GM15510 (cell line): ENCODE measurements around the gene PCNX2.

ENCODE experiments used
- POLR2A ChIP-seq: IDR thresholded peaks from 3 replicates; pipeline ENCODE4 v1.6.1; 2011; ENCODE audit warnings: borderline replicate concordance; ENCODE audit not compliant: insufficient read length; ENCODE audit errors: extremely low read depth

PCNX2 gene

DNA sequence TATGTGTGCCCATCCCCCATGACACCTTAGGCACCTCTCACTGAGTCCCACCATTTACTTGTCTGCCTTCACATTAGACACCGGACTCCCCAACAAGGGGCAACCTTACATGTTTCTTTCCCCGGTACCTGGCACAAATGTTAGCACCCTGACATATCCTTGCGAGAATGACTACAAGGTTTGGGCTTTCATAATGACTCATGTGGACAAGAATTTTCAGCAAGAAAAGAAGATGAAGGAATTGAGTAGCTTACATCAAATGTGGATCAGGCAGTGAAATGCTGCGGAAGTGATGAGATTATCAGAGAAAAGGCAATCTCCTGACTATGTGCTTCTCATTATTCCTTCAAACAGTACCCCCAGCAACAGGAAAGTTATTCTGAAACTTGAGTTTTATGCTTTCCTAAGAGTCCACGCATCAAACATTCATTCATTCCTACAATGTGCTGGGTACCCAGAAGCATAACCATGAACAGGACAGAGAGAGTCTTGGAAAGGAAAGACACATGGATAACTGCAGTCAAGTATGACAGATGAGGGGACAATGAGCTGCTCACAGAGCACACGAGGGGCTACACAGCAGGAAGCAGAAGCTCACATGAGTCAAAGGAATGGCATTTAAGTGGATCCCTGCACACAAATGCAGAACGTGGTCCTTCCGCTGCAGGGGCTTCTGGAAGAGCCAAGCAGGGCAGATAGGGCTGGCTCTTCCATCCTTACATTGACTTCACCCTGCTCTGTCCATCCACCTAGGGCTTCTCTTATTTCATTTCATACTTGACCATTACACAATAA, 112.1 kb downstream of the PCNX2 start:
- no peak for TF ChIP-seq POLR2A

DNA sequence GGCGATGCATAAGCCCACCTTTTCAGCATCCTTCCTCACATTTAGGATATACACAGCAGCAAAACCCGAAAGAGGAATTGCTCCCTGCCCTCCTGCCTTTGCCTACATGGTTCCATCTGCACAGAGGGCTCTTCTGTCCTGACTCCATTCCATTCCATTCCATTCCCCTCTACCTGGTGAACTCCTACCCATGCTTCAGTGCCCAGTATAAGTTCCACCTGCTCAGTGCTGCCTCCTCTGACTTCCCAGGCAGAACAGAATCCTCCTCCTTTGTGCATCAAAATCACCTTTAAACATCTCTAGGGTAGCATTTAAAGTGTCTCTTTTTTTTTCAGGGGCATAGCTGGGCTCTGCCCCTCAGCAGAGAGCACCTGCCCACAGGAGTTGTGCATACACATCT, 112.9 kb downstream of the PCNX2 start:
- no peak for TF ChIP-seq POLR2A

DNA sequence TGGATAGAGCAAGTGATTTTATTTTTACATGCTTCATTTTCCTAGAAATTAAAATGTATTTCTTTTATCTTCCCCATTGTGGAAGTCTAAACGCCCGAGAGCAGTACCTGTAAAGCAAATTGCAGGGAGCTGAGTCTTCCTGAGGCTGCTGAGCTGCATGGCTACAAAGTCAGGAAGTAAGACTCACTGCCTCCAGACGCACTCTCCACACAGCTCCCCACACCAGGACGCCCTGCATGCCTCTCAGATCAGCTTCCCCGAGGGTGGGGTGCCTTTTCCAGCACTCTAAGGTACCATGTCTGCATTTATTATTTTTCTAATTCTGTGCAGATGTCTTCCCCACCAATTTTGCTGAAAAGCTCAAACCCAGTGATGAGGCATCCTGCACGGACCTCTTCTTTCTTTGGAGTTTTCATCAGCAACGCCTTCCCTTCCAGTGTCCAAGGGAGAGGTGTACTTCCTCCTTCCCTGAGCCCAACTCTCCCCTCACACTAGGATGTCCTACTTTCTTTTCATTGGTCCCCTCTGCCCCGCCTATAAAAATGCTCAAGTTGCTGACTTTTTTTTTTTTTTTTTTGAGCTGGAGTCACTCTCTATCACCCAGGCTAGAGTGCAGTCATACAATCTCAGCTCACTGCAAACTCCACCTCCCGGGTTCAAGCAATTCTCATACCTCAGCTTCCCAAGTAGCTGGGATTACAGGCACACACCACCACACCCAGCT, 114.7 kb downstream of the PCNX2 start:
- no peak for TF ChIP-seq POLR2A

DNA sequence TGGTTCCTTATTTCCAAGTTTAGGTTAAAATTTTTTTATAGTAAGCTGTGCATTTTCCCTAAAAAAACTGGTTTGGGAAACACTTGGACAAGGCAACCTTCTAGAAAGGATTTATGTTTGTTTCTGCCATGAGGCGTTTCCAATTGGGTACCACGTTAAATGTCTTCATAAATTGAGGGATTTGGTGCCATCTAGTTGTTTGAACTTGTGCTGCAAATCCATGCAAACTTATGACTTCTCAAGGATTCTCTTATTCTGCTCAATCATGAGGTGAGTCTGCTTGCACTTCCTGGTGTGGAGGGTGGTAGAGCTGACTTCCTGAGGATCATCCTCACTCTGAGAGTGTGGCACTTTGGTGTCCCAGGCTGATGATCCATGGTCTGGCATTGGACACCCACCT, 123.3 kb downstream of the PCNX2 start:
- no peak for TF ChIP-seq POLR2A

DNA sequence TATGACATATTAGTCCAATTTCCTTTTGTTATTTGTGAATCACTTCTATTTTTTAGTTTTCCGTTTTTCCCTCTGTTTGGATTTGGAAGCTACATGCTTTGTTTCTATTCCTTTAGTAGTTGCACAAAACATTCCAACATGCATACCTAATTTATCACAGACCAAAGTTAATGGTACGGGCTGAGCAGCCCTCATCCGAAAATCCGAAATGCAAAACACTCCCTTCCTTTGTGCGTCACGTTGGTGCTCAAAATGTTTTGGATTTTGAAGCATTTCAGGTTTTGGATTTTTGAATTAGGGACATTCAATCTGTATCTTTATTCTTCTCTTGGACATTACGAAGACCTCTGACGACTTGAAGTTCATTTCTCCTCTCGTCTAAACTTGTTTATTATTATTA, 124.8 kb downstream of the PCNX2 start:
- no peak for TF ChIP-seq POLR2A

DNA sequence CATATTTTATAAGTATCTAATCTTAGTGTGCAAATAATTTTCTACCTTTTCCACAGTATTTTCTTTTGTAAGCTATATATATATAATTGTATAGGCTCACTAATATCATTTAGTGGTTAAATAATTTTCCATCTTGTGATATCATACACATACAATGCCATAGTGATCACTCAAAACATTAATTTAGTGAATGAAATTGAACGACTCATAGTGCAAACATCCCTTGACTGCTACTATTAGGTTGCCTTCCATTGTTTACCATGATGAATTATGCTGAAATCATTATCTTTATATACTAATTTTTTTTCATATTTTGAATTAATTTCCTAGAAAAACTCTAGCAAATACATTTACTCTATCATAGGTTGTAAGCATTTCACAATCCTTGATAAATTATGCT, 127.1 kb downstream of the PCNX2 start:
- no peak for TF ChIP-seq POLR2A

DNA sequence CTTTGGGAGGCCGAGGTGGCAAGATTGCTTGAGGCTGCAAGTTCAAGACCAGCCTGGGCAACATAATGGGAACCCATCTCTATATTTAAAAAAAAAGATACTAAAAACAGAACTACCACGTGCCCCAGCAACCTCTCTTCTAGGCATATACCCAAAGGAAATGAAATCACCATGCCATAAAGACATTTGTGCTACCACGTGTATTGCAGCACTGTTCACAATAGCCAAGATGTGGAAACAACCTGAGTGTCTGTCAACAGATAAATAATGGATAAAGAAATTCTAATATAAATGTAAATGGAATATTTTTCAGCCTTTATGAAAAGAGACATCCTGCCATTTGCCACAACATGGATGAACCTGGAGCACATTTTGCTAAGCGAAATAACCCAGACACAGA, 128.6 kb downstream of the PCNX2 start:
- TF ChIP-seq POLR2A = no peak

DNA sequence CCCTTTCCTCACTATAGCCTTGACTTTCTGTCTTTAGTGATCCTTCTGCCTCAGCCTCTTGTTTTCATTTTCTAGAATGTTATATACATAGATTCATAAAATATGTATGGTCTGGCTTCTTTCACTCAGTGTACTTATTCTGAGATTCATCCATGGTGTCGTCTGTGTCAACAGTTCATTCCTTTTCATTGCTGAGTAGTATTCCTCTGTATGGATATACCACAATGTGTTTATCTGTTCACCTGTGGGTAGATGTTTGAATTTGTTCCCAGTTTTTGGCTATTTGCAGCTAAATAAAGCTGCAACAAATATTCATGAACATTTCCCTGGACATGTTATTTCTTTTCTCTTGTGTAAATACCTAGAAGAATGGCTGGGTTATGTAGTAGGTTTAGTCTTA, 131.8 kb downstream of the PCNX2 start:
- no peak for TF ChIP-seq POLR2A

DNA sequence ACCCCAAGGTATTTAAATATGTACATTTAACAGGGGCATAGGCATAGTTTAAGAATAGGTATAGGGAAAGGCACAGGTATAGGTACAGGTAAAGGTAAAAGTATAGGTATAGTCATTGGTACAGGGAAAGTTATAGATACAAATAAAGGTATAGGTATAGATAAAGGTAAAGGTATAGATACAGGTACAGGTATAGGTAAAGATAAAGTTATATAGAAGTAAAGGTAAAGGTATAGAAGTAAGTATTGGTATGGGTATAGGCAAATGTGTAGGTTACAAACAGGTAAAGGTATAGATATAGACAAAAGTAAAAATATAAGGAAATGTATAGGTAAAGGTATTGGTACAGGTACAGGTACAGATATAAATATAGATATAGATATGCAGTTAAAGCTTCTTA, 137.2 kb downstream of the PCNX2 start:
- TF ChIP-seq POLR2A = no peak

DNA sequence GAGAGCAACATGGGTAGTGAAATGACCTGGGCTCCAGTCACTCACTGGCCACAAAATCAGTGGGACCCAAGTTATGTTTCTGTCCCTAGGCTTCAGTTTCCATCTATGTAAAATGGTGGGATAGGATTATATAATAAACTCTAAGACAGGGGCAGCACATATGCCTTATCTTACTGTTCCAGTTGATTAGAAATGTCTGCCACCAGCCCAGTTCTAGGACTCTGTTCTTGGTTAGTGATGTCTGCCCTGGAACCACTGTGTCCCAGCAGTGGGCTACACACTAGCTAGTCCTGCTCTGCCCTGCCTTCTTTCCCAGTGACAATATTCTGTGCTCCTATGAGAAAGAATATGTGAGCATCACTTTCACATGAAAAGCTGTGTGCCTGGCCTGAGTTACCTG, 138.3 kb downstream of the PCNX2 start:
- no peak for TF ChIP-seq POLR2A

DNA sequence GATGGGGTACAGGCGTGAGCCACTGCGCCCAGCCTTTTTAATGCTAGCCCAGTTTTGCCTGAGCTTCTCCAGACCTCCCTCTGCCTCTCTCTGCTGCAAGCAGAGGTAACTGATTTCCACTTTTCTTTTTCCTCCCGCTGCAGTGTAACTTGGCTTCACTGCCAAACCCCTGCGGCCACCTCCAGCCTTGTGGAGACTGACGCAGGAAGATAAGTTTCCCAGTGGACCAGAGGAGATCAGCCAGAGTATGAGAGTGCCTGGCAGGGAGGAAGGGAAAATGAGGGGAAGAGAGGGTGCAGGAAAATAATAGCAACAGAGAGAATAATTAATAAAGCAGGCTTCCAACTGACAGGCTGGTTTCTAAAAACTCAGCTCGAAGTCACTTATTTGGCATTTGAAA, 143.7 kb downstream of the PCNX2 start:
- no peak for TF ChIP-seq POLR2A

DNA sequence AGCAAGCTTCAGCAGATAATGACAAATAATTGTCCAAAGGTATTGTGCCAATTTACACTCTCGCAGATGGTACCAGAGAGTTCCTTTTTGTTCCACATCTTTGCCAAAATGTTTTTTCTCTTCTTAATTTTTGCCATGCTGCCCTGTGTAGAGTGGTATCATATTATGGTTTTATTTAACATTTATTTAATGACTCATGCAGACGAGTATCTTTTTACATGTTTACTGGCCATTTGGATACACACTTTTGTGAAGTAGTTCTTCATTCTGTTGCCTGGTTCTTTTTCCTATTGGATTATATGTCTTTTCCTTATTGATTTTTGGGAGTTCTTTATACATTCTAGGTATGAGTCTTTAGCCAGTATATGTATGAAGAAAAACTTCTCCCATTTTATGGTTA, 151.1 kb downstream of the PCNX2 start:
- TF ChIP-seq POLR2A = no peak

DNA sequence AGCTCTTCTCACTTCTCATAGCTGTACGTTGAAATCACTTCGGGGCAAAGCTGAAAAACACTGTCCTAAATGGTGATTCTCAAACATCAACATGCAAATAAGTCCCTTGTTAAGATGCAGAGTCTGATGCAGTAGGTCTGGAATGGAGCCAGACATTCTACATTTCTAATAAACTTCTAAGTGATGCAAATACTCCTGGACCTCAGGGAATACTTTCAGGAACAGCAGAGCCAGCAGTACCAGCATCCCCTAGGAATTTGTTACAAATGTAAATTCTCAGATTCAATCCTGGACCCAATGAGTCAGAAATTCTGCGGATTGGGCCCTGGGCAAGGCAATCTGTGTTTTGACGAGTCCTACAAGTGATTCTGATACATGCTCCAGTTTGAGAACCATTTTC, 152.3 kb downstream of the PCNX2 start:
- no peak for TF ChIP-seq POLR2A

DNA sequence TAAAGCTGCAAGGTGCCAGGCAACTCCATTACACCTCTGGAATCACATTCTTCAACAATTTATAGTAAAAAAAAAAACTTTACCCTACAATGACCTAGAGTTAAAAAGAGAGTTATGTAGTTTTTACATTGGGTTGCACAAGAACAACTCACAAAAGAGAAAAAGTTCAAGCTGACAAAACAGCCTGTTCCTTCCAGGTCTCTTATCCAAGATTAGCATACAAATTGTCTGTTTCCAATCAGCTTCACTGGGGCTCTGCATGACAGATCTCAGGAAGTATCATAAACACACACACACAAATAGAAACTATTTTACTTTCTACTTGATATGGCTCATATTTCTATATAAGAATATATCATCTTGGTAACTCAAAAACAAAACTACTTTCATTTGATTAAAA, 154.6 kb downstream of the PCNX2 start:
- TF ChIP-seq POLR2A = no peak

DNA sequence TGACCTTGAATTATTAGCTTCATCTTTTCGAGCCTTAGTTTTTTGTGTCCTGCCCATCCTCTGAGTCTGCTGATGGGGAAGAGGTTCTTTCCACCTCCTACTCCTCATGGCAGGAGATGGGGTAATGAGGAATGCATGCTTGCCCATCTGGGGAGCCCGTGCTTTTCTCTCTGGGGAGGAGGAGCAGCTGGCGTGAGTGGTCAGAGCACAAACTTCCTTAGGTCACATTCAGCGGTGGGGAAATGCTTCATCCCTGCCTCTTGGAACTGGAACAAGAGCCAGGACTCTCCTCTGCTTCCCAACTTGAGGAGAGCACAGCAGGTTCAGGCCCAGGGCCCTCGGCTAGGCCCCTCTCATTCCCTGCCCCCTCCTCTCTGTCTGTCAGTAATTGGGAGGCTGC, 155.0 kb downstream of the PCNX2 start:
- no peak for TF ChIP-seq POLR2A
